NCI-H128 (cell line): Measurements from ENCODE around the gene RSPO4.

ENCODE experiments used
- DNase-seq: peaks from one replicate; lab custom pipeline; 2025; ENCODE audit not compliant: unreplicated experiment; lab: John Stamatoyannopoulos, UW

Gene RSPO4

GRCh38 chr20:971346-971745 lies 30.8 kb downstream of the RSPO4 start:
- no peak for DNase-seq

DNA sequence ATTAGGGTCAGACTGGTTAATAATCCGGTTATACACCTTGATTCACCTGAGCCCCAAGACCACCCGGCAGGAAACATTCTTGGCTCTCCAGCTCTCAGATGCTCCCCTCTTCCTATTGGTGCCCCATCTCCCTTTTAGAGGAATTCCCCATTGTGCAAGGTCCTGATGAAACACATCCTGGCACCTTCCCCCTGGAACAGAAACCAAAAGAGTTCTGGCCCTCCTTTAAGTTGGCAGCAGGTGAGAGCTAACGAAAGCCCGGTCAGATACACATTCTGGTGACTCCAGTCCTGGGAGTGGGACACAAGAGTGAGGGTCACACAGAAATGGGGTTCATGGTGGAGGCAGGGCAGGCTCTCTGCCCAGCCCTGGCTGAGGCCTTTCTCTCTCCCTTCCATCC lies 32.2 kb downstream of the RSPO4 start:
- DNase-seq: no peak

DNA sequence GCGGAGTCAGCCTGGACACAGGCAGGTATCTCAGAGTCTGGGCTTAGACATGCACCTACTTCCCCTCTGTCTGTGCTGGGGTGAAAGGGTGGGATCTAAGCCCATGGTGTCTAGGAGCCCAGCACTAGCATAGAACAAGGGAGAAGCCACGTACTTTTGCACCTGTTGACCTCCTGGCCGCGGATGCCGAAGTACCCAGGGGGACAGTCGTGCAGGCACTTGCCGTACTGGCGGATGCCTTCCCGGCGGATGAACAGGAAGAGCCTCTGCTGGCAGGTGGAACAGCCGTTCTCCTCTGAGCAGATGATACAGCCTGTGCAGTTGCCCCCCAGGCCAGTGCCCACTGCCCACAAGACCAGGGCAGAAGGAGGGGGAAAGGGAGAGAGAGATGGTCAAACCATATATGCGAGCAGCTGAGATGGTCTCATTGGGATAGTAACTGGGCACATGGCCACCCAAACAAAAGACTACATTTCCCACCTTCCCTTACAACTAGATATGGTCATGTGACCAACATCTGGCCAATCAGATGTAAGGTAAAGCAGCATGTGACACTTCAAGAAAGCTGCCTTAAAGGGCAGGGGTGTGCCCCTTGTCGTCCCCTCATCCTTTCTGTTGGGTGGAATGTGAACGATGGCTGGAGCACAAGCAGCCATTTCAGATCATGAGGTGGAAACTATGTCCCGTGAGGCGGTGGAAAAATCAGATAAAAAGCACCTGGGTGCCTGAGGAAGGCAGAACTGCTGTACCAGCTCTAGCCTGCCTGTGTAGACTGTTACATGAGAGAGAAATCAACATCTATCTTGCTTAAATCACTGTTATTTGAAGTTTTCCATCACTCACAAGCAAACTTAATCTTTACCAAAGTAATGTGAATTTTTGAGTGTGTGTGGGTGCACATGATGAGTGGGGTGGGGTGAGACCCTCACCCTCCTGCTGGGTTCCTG lies 34.0 kb downstream of the RSPO4 start:
- no peak for DNase-seq

DNA sequence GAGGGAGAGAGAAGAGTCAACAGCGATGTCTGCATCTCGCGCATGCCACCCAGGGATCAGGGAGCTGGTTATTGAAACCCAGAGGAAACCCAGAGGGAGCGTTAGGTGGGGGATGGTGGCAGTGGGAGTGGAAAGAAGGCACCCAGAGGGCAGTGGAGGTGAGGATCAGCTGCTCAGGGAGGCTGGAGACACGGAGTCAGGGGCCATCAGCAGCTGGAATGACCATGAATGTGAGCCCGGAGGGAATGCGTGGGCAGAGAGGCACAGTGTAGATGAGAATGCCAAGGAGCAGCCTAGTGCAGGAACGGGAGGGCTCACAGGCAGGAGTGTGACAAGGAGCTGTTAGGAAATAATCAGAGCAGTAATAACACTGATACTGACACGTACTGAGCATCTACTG lies 36.2 kb downstream of the RSPO4 start:
- DNase-seq: no peak

DNA sequence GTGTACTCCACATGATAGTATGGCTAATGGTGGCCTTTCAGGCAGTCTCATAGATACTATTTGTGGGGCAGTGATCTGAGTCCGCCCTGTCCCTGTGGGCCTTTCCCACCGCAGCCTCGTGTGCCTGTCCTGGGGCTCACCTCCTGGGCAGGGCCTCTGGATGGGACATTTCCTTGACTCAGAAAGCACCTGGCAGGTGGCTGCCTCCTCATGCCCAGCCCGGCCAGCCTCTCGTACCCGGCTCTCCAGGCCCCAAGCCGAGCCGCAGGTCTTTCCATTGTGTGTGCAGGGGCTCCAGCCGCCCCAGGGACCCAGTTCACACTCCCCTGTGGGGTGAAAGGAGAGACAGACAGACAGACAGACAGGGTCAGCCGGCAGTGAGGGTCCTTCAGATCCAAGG lies 38.3 kb downstream of the RSPO4 start:
- DNase-seq: no peak

- no peak for DNase-seq
These were observed 39.4 kb downstream of the RSPO4 start for GRCh38 chr20:962683-963082.

DNA sequence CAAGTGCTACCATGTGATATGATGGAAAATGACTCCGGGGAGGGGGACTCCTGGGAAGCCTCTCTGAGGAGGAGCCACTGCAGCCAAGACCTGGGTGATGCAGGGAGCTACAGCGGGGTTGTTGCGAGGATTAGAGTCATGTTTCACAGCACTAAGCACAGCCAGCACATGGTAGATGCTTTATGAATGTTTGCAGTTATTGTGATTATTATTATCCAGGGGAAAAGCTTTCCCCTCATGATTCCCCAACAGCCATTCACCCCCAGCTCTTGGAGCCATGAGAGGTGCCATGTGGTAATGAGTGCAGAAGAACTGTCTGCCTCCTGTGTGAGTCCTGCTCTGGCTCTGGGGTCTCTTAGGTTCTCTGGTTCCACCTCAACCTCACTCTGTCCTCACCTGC lies 39.9 kb downstream of the RSPO4 start:
- no peak for DNase-seq

GRCh38 chr20:961768-962167 lies 40.3 kb downstream of the RSPO4 start:
- no peak for DNase-seq

DNA sequence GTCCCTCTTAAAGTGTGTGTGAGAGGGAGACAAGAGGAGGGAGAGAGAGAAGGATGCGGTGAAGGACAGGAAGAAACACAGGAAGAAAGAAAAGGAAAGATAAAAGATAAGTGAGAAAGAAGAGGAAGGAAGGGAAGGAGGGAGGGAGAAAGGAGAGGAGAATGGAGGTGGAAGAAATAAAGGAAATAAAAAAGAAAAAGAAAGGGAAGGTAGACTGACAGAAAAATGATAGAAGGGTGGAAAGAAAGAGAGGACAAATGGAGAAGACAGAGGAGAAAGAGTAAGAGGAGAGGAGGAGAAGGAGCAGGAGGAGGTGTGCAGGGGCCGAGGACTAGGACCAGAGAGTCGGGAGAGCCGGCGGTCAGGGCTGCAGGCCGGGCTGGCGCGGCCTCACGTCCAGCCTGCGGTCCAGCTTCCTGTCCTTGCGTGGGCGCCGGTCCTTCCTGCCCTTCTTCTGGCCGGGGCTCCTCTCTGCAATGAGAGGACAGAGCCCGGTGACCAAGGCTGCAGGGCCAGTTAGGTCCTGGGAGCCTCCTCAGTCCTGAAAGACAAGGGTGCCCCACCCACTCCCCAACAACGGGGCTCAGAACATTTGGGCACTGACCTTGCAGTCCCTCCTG lies 42.0 kb downstream of the RSPO4 start:
- no peak for DNase-seq

- DNase-seq: no peak
These were observed 42.9 kb downstream of the RSPO4 start for GRCh38 chr20:958936-959815.

- DNase-seq: no peak
These were observed 44.6 kb downstream of the RSPO4 start for GRCh38 chr20:957544-957943.

DNA sequence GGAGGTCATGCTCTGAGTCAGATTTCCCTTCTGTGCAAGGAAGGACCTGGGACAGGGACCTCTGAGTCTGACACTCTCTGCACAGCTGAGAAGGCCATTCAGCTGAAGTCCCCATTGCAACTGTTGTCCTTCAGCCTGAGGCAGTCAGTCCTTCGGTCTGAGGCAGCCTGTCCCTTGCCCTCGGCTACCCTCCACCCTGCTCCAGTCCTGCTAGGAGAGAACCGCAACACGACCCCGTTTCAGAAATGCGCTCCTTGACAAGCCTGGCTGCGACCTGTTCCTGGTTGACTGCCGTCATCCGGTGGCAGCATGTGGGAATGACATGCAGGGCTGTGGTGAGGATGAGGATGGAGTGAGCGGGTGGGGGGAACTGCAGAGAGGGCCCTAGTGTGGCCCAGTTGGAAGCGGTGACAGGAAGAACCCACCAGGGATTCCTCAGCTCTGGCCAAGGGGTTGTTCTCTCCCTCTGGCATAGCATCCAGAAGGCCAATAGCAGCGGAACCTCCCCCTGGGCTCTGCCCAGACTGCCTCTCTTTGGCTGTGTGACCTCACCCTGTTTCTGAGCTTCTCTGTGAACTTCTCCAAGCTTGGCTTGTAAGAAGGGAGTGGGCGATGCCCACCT lies 45.7 kb downstream of the RSPO4 start:
- peak; percentile 30 for DNase-seq

GRCh38 chr20:955656-956055 lies 46.5 kb downstream of the RSPO4 start:
- DNase-seq: no peak

- DNase-seq: no peak
These were observed 47.0 kb downstream of the RSPO4 start for GRCh38 chr20:955111-955510.

- no peak for DNase-seq
These were observed 48.4 kb downstream of the RSPO4 start for GRCh38 chr20:953742-954141.

DNA sequence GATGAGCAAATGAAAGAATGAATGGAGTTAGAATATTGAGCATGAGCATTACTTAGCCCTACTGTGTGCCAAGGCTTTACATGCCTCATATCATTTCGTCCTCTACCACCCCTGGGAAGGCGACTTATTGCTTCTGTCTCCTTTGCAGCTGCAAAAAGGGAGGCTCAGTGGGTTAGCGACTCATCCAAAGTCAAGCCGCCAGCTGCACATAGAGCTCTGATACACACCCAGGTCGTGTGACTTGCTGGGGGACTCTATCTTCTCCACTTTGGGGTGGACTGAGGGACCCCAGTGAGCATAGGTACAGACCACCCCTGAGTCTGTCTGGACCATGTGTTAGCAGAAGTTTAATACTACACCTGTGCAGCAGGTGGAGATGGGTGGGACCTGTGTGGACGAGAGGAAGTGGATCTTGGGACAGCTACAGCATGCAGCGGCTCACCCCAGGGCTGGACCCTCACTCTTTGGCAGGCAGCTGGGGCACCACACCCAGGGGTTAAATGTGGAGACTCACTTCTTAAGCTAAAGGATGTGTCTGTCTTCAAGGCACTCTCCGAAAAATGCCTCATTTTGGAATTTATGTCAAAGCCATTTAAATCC lies 49.8 kb downstream of the RSPO4 start:
- DNase-seq: no peak

GRCh38 chr20:951384-952169 lies 50.5 kb downstream of the RSPO4 start:
- no peak for DNase-seq

GRCh38 chr20:949717-950116 lies 52.4 kb downstream of the RSPO4 start:
- no peak for DNase-seq

- no peak for DNase-seq
These were observed 55.3 kb downstream of the RSPO4 start for GRCh38 chr20:946826-947225.

- no peak for DNase-seq
These were observed 56.3 kb downstream of the RSPO4 start for GRCh38 chr20:945841-946240.
